ENCODE data around the gene RAB30. TPM values are rescaled to one million over a fixed set of nuclear protein-coding genes. Genes with fewer than 3 reads are reported as not detected.
"Not testable (repeated sequence)": the region's sequence is repeated elsewhere in the genome, so short reads cannot be mapped to it uniquely, and the experiment has no call there.

The RAB30 gene
- total RNA-seq, 1 experiment from 2014 or later, result 6.2 TPM

DNA sequence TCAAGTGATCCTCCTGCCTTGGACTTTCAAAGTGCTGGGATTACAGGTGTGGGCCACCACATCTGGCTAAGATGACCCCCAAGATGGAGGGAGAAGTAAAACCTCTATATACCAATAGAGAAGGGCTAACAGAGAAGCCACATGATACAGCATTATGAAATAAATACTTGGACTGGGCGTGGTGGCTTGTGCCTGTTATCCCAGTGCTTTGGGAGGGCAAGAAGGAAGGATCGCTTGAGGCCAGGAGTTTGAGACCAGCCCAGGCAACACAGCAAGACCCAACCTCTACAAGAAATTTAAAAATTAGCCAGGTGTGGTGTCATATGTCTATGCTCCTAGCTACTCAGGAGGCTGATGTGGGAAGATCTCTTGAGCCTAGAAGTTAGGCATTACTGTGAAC is 61.7 kb downstream of the RAB30 start (continued):
- TF ChIP-seq, protein P1, sequence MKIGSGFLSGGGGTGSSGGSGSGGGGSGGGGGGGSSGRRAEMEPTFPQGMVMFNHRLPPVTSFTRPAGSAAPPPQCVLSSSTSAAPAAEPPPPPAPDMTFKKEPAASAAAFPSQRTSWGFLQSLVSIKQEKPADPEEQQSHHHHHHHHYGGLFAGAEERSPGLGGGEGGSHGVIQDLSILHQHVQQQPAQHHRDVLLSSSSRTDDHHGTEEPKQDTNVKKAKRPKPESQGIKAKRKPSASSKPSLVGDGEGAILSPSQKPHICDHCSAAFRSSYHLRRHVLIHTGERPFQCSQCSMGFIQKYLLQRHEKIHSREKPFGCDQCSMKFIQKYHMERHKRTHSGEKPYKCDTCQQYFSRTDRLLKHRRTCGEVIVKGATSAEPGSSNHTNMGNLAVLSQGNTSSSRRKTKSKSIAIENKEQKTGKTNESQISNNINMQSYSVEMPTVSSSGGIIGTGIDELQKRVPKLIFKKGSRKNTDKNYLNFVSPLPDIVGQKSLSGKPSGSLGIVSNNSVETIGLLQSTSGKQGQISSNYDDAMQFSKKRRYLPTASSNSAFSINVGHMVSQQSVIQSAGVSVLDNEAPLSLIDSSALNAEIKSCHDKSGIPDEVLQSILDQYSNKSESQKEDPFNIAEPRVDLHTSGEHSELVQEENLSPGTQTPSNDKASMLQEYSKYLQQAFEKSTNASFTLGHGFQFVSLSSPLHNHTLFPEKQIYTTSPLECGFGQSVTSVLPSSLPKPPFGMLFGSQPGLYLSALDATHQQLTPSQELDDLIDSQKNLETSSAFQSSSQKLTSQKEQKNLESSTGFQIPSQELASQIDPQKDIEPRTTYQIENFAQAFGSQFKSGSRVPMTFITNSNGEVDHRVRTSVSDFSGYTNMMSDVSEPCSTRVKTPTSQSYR (CRISPR knock-in tag; IDR thresholded peaks at IDR 0.05), result no peak
- TF ChIP-seq IRF2 (CRISPR knock-in tag; IDR thresholded peaks at IDR 0.05; ENCODE audit: borderline replicate concordance, low read depth) (no peak), TEAD1 (CRISPR knock-in tag; IDR thresholded peaks at IDR 0.05) (no peak), HMGA2 (CRISPR knock-in tag; IDR thresholded peaks at IDR 0.05) (no peak), FOXK1 (CRISPR knock-in tag; IDR thresholded peaks at IDR 0.05) (no peak)
- TF ChIP-seq, protein P2, sequence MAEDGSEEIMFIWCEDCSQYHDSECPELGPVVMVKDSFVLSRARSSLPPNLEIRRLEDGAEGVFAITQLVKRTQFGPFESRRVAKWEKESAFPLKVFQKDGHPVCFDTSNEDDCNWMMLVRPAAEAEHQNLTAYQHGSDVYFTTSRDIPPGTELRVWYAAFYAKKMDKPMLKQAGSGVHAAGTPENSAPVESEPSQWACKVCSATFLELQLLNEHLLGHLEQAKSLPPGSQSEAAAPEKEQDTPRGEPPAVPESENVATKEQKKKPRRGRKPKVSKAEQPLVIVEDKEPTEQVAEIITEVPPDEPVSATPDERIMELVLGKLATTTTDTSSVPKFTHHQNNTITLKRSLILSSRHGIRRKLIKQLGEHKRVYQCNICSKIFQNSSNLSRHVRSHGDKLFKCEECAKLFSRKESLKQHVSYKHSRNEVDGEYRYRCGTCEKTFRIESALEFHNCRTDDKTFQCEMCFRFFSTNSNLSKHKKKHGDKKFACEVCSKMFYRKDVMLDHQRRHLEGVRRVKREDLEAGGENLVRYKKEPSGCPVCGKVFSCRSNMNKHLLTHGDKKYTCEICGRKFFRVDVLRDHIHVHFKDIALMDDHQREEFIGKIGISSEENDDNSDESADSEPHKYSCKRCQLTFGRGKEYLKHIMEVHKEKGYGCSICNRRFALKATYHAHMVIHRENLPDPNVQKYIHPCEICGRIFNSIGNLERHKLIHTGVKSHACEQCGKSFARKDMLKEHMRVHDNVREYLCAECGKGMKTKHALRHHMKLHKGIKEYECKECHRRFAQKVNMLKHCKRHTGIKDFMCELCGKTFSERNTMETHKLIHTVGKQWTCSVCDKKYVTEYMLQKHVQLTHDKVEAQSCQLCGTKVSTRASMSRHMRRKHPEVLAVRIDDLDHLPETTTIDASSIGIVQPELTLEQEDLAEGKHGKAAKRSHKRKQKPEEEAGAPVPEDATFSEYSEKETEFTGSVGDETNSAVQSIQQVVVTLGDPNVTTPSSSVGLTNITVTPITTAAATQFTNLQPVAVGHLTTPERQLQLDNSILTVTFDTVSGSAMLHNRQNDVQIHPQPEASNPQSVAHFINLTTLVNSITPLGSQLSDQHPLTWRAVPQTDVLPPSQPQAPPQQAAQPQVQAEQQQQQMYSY (CRISPR knock-in tag; IDR thresholded peaks at IDR 0.05), result no peak

GRCh38 chr11:83009136-83009535 is 62.6 kb downstream of the RAB30 start:
- ATAC-seq; H3K36me3 Mint-ChIP-seq; CTCF ChIA-PET; POLR2A ChIA-PET; DNase-seq (ENCODE audit: low spot score); H3K27ac Mint-ChIP-seq; H3K9me3 Mint-ChIP-seq; H3K4me3 Mint-ChIP-seq; H3K27me3 Mint-ChIP-seq (ENCODE audit: low read depth): not testable (repeated sequence)
- peaks cover 20% of the 10 kb centered on the region for H3K4me1 Mint-ChIP-seq

GRCh38 chr11:83008581-83008923 is 63.1 kb downstream of the RAB30 start:
- Mint-ChIP-seq H3K36me3 (no peaks in the 10 kb centered on the region), H3K27ac (peak overlapping the region; percentile 18; the same call in 1 of the 2 replicates), H3K4me1 (peaks cover 20% of the 10 kb centered on the region), H3K4me3 (no peak overlapping the region), H3K9me3 (no peaks in the 10 kb centered on the region), H3K27me3 (ENCODE audit: low read depth) (no peaks in the 10 kb centered on the region)
- DNase-seq (ENCODE audit: low spot score) (no peak), ATAC-seq (no peak)
- TF ChIP-seq ZNF317 (CRISPR knock-in tag; IDR thresholded peaks at IDR 0.05; ENCODE audit: borderline replicate concordance, low read depth), result no peak
- no peak for TF ChIP-seq ZNF219 (CRISPR knock-in tag; IDR thresholded peaks at IDR 0.05; ENCODE audit: borderline replicate concordance)
- TF ChIP-seq ZNF396 (CRISPR knock-in tag; IDR thresholded peaks at IDR 0.05; ENCODE audit: borderline replicate concordance), result no peak
- POLR2A ChIA-PET, result no interaction called here
- CTCF ChIA-PET, result no interaction called here

GRCh38 chr11:83007909-83008580 is 63.7 kb downstream of the RAB30 start:
- TF ChIP-seq TEAD4 (CRISPR knock-in tag; IDR thresholded peaks at IDR 0.05) (no peak), GABPB1 (CRISPR knock-in tag; IDR thresholded peaks at IDR 0.05) (peak; percentile 30; the same call in 1 of the 2 replicates)
- CTCF ChIA-PET, result interaction anchor here (0.5 to 1.3 kb wide), 3 partner anchors 9 to 152 kb away, joined by 3 to 6 read pairs (median 4); no protein-coding TSS in a partner anchor
- ATAC-seq, result peak; percentile 85
- Mint-ChIP-seq H3K9me3 (no peaks in the 10 kb centered on the region), H3K4me3 (no peak overlapping the region), H3K36me3 (no peaks in the 10 kb centered on the region), H3K4me1 (peaks cover 20% of the 10 kb centered on the region), H3K27ac (no peak overlapping the region), H3K27me3 (ENCODE audit: low read depth) (no peaks in the 10 kb centered on the region)
- POLR2A ChIA-PET, result no interaction called here
- peak; percentile 17 for DNase-seq (ENCODE audit: low spot score)

All from WTC11 (cell line).